SH-SY5Y (cell line): ENCODE results near the gene CDS2.

Experiments
- GATA2 ChIP-seq: IDR thresholded peaks from 2 replicates; pipeline ENCODE4 v1.6.1; 2011; ENCODE audit warnings: mild to moderate bottlenecking, low read depth, low read length
- GATA3 ChIP-seq: IDR thresholded peaks from 2 replicates; pipeline ENCODE4 v1.6.1; 2011; ENCODE audit warnings: low read depth, mild to moderate bottlenecking, low read length, moderate library complexity

GRCh38 chr20:5171064-5171789, 44.4 kb downstream of the CDS2 start:
- TF ChIP-seq GATA2 (no peak), GATA3 (no peak)
